Astrocyte of the hippocampus (primary cell): ENCODE data around the gene CACNB4.

Experiments
- DNase-seq: peaks from one replicate; pipeline ENCODE4 v3.0.0; 2011; ENCODE audit warnings: low read depth, low spot score

CACNB4 gene

DNA sequence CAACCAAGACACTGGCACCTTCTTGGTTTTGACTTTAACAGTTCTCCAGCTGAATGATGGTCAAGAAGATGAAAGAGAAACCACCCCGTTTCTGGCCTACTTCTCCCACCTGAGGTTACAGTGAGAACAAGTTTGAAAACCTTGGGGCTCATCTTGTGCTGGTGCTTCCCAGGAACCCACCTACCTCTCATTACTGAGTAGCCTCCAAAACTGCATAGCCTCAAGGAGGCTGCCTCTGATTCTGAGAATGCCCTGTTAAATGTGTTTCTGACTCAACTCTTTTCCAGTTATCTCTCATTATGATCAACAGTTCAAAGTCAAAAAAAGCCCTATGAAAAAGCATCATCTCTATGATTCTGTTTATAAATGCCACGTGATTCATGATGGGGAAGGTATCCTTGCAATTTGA lies 121.9 kb downstream of the CACNB4 start:
- no peak for DNase-seq

- no peak for DNase-seq
These were observed 123.1 kb downstream of the CACNB4 start for GRCh38 chr2:151975460-151976414.

GRCh38 chr2:151974988-151975387 lies 123.9 kb downstream of the CACNB4 start:
- DNase-seq: no peak

- peak; percentile 85 for DNase-seq
These were observed 125.0 kb downstream of the CACNB4 start for GRCh38 chr2:151973901-151974199.

DNA sequence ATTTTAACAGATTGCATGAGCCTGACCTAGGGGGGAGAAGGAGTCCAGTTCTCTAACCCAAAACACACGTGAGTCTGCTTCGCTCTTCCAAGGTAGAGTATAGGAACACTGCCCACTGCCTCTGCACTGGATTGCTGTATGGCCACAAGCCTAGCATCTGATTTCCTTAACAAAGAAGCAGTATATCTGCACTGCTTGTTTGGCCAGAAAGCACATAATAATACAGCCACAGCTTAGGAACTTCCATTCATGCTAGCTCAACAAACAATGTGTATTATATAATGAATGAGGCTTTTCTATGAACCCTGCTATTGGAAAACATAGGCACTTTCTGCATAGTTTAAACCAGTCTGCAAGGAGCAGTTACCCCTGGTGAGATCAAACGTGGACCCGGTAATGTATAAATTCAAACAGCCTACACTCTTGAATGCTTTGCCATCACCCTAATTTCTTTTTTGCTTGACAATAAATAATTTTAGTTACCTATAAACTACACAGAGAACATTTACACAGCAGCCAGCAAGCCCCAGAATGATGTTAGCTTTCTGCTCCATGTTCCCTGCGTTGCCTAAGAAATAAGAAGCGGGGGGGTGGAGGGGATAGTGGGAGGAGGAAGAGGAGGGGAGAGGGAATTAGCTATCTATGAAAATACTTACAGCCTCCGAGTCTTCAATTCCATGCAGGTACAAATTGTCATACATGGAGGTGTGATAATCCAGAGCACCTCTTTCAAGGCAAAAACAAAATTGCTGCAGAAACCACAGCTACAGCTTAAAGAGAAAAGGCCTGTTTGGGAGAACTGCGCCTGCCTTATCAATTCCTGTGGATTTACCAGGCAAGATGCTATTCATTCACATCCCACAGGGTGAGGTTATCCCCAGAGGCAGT lies 125.6 kb downstream of the CACNB4 start:
- peak; percentile 27 for DNase-seq

GRCh38 chr2:151972241-151973012 lies 126.4 kb downstream of the CACNB4 start:
- no peak for DNase-seq

DNA sequence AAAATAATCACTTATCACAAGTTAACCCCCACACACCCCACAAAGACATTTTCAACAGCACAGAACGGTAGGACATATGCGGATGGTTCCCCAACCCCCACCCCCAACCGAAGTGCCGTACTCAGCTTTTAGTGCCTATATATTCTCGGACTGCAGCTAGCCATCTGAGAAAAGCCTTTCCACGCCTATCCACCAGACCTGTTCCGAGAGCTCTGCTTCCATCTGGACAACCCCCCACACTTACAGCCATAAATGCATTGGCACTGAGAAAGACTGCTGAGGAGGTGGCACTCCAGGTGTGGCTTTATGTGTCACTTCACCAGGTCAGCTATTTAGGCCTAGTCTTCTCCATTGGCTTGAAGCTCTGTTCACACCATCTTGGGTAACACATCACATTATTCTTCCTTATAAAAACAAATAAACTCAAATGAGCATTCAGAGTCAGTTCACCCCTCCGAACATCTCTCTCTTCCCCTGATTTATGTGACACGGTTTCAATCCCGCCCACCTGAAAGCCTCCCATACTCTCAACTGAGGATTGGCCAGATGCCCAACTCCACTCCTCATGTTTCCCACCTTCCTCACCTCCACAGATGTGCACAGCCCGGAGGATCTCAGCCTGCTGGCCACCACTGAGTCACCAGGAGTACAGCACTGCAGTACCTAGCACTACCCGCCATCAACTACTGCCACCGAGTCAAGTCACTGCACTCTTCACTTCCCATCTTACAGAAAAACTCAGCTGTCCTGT lies 127.4 kb downstream of the CACNB4 start:
- no peak for DNase-seq

GRCh38 chr2:151968770-151969470 lies 129.9 kb downstream of the CACNB4 start:
- DNase-seq: no peak

GRCh38 chr2:151967829-151968722 lies 130.8 kb downstream of the CACNB4 start:
- no peak for DNase-seq

DNA sequence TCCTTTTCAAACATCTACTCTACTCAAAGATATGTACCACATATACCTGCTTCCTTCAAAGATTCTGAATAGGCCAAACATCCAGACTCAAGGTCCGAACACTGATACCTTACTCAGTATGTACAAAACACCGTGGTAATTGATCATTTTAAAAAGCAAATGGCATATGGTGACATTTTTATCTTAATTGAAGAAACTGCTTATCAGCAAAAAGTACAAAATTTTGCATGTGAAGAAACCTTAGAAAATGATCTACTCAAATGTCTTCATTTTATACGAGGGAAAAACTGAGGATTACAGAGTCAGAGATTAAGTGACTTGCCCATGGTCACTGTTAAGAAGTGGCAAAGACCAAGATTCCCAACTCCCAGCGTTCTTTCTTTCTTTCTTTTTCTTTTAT lies 133.0 kb downstream of the CACNB4 start:
- DNase-seq: no peak

GRCh38 chr2:151961558-151961957 lies 137.3 kb downstream of the CACNB4 start:
- no peak for DNase-seq

- DNase-seq: peak; percentile 16
These were observed 139.6 kb downstream of the CACNB4 start for GRCh38 chr2:151959238-151959637.

DNA sequence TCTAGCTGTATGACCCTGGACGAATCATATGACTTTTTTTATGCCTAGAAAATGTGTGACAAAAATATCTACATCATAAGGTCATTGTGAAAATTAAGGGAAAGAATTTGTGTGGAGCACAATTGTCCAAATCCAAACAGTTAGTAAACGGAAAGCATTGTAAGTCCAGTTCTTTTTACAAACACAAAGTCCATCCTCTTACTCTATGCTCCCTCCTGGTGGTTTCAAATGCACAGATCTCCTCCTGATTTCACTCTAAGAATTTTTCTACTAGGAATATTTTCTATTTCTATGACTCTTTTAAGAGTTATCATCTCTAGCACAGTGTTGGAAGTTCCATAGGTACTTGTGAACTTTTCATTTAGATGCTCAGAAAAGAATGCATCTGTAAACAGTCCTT lies 145.4 kb downstream of the CACNB4 start:
- no peak for DNase-seq

GRCh38 chr2:151952691-151953456 lies 146.0 kb downstream of the CACNB4 start:
- no peak for DNase-seq

GRCh38 chr2:151947813-151948165 lies 151.1 kb downstream of the CACNB4 start:
- peak; percentile 69 for DNase-seq

DNA sequence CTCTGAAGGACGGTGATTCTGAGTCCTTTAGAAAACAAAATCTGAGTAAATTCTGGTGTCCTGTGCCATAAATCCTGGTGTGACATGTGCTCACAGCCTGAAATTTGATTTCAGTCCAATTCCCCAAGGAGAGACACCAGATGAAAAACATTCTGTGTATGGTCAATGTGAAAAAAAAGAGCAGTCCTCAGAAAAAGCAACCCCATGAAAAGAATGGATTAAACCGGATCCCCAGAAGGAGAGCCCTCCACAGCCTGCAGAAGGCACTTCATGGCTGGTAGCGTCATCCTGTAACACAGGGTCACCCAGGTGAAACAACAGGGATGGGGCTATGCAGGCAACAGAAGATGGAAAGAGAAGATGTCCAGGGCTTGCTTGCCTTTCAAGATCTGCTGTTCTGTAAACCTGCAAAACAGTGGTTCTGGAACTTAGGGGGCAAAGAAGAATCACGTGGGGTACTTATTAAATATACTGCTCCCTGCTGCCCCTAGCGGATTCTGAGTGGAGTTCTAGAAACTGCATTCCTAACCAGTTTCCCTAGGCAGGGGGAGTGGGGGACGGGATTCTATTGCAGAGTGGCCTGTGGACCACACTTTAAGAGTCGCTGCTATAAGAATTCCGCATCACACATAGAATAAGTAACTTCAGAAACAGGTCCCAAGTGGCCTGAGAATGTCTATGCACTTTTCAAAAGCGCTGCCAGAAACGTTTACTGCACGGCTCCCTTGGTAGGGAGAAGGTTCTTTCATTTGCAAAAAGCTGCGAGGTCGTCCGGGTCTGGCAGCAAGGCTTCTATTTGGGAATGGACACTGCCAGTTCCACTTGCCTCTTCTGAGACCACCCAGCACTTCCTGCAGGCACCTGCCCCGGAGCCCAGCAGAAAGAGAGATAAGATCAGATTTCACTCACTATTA lies 151.7 kb downstream of the CACNB4 start:
- peak; percentile 40 for DNase-seq

DNA sequence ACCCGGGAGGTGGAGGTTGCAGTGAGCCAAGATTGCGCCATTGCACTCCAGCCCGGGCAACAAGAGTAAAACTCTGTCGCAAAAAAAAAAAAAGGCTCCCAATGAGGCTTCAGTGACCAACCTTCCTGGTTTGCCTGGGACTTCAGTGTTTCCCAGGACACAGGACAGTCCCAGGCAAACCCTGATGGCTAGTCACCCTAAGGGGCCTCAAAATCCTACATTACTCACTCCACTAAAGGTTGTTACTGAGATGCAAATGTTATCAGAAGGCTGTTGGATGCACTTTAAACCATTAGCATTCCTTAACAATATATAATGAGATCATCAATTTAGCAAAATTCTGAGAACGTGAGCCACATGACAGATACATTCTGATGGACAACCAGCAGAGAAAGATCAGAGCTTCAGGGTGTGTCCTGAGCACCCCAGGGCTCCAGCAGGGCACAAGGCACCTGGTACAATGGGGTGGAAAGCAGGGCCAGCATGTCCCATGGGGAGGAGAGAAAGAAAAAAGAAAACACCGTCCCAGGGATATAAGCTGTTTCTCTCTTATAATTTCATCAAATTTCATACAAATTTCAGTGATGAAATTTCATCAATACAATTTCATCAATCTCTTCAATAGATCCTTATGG lies 152.5 kb downstream of the CACNB4 start:
- DNase-seq: no peak
